HG03469 (cell line): ENCODE measurements around the gene PRRC2B.
"Not testable (repeated sequence)": the region's sequence is repeated elsewhere in the genome, so short reads cannot be mapped to it uniquely, and the experiment has no call there.

Experiments
- ATAC-seq: cut with Tn5 transposase; IDR thresholded peaks from one replicate; pipeline ENCODE4 v1.9.1; 2021; ENCODE audit warnings: mild to moderate bottlenecking, moderate library complexity, moderate number of reproducible peaks; ENCODE audit not compliant: unreplicated experiment

PRRC2B gene

DNA sequence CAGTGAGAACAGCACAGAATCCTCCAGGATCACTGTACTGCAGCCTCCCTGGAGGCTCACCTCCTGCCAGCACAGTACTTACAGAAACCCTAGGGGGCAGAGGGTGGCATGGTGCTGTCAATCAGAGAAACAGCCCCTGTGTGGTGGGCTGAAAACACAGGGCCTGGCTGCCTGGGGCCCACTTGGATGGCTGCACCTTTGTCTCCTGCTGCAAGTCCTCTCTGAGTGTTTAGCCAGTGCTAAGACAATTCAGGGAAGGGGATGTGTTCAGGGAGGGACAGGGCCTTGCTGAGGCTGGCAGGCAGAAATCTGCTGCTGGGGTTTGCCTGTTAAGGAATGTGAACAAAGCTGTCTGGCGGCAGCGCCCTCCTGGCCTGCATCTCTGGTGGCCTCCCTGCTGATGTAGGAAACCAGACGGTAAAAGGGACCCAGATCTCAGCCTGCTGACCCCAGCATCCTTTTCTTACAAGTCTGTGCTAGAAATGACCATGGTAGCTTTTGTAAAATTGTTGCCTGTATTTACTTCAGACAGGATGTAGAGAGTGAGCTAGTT, 39.5 kb downstream of the PRRC2B start:
- ATAC-seq: no peak

DNA sequence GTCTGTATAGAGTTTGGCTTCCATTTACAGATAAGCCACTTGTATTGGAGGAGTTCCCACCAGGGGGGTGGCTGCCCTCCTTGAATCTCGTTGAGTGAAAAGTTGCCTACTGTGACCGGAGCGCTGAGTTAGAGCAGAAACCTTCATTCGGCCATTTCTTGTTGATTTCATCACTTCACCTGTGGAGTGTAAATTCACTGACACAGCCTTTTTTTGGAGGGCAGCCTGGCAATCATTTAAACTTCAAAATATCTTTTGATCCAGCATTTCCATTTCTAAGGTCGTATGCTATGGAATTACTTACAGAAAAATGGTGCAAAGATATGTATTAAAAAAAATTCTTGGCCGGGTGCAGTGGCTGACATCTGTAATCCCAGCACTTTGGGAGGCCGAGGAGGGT, 40.8 kb downstream of the PRRC2B start:
- no peak for ATAC-seq

DNA sequence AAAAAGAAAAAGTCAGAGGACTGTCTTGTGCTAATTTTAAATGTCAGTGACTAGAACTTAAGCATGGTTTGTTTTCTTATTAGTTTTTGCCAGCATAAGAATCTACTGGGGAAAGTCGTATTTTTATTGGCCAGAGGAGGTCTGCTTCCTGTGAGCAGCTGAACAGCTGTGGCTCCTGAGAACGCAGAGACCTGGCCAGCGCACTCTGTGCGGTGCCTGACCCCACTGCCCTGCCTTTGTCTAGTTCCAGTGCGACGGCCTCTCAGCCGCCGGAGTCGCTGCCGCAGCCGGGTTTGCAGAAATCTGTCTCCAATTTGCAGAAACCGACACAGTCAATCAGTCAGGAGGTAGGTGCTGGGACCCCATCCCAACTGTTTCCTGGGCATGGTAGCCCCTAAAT, 42.5 kb downstream of the PRRC2B start:
- ATAC-seq: no peak

DNA sequence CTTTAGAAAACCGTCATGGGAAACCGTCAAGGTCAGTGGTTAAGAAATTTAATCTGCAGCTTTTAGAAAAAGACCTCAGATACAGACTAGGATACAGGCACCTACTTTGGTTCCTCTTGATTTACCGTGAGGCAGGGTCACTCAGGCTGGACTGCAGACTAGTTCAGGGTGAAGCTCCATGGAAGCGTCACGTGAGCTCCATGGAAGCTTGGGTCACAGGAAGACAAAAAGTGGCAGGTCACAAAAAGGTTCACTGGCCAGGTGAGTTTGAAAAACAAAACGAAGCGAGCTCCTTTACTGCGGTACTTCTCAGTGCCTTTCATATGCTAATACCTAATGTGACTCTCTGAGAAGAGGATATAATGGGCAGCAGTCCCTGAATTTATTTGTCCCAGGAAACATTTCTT, 43.0 kb downstream of the PRRC2B start:
- no peak for ATAC-seq

DNA sequence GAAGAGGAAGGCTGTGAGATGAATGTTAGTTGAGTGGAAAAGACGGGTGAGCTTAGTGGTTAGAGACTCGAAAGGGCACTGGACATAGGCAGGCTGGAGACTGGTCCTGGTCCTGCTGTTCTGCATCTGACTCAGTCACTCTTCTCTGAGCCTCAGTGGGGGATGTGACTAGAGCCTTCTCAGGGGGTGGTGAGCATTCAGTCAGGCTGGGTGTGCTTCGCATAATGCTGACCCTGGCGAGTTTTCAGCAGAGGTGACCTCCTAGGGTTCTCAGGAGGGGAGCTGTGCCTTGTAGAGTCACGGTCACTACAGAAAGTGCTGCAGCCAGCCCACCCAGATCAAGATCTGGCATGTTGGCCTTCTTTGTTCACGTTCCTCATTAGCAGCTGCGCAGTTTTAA, 44.3 kb downstream of the PRRC2B start:
- ATAC-seq: no peak

DNA sequence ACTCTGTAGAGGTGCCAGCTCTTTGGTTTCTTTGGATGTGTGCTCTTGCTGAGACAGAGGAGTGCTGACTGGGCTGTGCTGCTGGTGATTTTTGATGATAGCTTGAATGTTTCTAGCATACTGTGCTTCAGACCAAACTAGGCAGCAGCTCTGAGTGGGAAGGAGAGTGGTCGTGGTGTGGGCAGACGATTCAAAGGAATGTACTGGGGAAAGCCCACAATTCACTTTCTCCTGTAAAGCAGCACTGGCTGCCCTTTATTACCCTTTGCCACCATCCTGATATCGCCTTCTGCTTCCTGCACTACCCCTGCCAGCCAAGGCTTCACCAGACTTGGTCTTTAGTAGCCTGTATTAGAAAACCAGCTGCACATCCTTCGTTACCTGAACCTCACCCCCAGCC, 45.3 kb downstream of the PRRC2B start:
- no peak for ATAC-seq

DNA sequence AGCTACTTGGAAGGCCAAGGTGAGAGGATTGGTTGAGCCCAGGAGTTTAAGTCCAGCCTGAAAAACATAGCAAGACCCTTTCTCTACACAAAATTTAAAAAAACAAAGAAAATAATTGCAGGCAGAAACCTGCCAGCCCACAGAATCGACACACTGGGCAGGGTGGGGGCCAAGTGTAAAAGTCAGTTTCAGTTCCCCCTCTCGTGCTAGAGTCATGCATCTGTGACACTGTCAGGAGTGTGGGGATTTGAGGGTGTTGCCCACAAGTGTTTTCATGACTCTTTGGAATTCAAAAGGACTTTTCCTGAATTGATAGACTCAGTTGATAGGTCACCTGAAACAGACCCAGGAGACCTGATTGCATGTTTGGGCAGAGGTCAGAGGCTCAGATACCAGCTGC, 47.6 kb downstream of the PRRC2B start:
- ATAC-seq: no peak

DNA sequence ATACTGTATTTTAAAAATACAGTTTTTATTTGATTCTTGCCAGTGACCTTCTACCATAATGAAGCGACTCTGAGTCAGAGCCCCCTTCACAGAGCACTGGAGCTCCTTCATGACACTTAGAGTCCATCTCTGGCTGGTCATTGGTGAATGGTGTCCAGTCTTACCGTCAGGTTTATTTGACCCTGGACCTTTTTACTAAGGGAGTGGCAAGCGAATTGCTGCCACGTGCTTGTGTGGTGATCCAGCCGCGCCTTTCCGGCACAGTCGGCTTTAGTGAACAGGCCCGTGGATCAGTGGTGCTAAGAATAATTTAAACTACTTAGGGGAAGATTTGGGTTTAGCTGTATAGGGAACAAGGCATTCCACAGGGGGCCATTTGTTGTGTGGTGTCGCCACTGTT, 48.5 kb downstream of the PRRC2B start:
- ATAC-seq: no peak

DNA sequence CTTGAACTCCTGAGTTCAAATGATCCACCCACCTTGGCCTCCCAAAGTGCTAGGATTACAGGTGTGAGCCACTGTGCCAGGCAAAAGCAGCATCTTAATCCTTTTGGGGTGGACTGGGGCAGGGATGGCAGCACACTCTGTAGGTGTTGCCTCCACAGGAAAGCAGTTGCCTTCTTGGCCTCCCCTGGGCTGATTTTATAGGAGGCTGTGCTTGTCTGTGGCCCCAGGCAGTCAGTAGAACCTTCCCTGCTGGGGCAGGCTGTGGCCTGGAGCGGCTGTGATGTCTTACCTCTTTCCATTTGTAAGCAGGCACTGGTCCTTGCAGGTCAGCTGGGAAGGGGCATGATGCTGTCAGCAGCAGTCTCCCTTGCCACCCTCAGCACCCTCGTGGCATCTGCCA, 49.8 kb downstream of the PRRC2B start:
- ATAC-seq: no peak

DNA sequence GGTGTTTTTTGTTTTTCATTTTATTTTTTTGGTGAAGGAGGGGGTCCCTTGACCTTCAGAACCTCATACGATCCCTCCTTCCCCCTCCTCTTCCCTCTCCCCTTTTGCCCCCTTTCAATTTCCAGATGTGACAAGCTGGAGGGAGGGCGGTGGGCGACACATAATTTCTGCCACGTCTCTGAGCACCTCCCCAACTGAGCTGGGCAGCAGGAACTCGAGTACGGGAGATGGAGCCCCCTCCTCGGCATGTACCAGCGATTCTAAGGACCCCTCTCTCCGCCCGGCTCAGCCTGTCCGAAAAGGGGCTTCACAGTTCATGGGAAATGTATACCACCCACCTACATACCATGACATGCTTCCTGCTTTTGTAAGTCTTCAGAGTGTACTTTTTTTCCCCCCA, 52.4 kb downstream of the PRRC2B start:
- ATAC-seq: no peak

DNA sequence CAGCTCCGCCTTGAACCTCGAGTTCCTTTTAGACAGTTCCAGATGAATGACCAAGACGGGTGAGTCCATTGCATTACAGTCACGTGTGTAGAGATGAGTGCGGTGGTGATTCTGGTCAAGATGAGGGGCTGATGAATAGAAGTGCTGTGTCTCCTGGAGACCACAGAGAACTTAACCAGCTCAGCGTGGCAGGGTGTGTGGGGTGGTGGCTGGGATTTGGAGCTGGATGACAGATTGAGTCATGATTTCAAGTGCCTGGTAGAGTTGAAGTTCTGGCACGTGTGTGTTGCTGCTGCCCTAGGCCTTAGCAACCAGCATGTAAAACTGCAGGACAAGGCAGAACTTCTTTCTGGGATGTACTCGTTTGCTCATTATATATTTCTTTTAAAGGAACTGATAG, 53.3 kb downstream of the PRRC2B start:
- no peak for ATAC-seq

DNA sequence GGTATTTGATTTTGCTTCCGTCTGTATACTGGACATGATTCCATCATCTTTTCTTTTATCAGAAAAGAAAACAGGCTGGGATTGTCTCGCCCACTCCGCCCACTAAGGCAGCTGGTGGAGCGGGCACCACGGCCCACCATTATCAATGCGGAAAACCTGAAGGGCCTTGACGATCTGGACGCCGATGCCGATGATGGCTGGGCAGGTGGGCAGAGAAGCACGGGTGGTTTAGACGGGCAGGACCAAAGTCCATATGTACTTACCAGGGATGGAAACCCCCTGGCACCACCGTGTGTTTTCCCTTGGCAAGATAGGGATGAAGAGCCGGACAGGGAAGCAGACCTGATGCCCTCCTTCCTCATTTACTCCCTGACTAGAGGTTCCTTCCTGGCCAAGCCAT, 53.7 kb downstream of the PRRC2B start:
- no peak for ATAC-seq

DNA sequence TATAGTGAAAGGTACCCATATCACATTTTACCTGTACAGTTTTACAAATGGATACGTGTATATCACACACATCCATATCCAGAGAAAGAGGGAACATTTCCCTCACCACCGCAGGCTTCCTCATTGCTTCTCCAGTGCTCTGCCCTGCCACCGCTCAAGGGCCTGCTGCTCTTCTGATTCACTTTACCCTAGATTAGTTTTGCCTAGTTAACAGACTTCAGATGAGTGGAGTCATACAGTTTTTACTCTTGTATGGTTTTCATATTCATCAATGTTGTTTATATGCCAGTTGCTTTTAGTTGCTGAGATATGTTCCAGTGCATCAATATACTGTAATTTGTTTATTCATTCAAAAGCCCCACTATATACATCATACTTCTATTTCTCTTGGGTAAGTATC, 54.9 kb downstream of the PRRC2B start:
- ATAC-seq: no peak

DNA sequence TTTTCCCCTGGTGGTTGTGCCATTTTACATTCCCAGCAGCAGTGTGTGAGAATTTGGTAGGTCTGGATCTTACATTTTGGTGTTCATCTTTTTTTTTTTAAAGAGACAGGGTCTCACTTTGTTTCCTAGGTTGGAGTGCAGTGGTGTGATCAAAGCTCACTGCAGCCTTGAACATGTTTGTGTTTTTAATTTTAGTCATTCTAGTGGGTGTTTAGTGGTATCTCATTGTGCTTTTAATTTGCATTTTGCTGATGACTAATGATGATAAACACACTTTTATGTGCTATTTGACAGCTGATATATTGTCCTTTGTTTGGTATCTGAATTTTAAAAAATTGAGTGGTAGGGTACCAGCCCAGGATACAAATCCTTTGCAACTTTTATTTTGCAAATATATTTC, 55.4 kb downstream of the PRRC2B start:
- no peak for ATAC-seq

DNA sequence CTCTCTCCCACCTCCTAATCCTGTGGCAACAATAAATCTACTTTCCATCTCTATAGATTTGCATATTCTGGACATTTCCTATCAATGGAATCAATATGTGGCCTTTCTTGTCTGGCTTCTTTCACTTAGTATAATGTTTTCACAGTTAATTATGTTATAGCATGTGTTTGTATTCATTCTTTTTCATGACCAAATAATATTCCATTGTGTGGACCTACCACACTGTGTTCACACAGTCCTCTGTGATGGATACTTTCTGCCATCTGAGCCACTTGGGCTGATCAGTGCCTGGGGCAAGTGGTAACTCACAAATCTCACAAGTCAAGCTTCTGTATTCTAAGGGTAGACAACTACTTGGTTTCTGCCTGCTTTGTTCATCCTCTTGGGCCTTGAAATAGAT, 60.1 kb downstream of the PRRC2B start:
- no peak for ATAC-seq

DNA sequence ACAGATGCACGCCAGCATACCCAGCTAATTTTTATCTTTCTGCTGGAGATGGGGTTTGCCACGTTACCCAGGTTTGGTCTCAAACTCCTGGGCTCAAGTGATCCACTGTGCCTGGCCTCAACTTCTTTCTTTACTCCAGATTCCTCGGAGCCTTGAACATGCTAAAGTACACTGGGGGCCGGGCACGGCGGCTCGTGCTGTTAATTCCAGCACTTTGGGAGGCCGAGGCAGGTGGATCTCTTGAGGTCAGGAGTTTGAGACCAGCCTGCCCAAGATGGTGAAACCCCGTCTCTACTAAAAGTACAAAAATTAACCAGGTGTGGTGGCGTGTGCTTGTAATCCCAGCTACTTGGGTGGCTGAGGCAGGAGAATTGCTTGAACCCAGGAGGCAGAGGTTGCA, 61.8 kb downstream of the PRRC2B start:
- not testable (repeated sequence) for ATAC-seq

DNA sequence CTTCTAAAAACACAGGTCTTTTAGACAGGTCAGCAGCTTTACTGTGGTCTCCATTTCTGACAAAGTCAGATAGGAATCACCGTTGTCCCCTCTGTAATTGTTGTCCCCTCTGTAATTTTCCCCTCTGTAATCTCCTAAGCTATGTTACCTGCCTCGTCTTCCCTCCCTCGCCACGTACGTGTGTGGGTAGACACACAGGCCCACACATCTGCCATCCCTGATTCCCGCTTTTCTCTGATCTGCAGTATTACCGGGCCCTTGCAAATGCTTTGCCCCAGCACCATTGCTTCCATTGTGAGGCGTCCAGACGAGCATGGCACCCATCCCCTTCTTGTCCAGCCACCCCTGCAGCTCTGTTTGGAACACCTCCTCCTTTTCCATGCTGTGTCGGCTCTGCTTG, 63.9 kb downstream of the PRRC2B start:
- no peak for ATAC-seq

DNA sequence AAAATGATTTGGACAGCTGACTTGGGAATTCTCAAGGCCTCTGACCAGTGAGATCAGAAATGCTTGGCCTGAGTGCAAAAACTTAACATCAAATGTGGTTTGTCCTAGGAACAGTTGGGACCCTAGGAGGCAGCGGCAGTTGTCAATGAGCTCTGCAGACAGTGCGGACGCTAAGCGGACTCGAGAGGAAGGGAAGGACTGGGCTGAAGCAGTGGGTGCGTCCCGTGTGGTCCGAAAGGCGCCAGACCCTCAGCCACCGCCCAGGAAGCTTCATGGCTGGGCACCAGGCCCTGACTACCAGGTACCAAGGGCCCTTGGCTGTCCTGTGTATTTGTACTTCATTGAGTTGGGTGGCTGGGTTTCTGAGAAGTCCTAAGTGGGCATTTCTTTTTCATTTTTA, 65.2 kb downstream of the PRRC2B start:
- ATAC-seq: no peak

DNA sequence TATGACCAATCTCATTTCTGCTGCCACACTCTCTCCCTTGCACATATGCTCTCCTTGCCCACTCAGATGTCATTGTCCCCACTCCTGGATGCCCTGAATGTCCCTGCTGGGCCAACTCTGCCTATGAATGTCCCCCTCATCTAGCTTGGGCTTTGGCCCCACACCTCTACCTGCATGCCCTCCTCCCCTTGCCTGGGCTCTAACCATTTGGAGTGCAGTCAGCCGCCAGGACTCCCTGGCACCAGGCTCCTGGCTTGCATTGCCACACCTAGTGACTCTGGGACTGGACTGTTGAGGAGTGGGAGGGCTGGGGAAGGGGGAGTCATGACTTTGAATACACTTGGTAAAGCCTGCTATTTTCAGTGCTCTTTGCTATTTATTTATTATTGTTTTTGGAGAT, 67.3 kb downstream of the PRRC2B start:
- ATAC-seq: no peak

DNA sequence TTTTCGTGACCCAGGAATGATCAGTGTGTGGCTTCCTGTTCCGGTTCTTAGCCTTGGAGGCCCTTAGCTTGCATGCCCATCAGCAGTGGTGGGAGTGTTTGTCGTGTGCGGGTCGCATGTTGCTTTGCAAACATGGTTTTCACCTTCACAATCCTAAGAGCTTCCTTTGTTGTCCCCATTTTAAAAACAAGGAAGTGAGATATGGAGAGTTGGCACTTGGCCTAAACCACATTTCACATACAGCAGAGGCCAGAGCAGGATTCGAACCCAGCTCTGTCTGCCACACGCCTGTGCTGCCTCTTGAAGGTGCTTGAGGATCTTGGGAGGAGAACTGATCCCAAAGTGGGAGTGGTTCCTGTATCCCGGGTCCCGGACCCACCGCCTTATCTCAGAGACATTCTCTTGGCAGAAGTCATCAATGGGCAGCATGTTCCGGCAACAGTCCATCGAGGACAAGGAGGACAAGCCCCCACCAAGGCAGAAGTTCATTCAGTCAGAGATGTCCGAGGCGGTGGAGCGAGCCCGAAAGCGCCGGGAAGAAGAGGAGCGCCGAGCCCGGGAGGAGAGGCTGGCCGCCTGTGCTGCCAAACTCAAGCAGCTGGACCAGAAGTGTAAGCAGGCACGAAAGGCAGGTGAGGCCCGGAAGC, 70.6 kb downstream of the PRRC2B start:
- ATAC-seq: no peak

DNA sequence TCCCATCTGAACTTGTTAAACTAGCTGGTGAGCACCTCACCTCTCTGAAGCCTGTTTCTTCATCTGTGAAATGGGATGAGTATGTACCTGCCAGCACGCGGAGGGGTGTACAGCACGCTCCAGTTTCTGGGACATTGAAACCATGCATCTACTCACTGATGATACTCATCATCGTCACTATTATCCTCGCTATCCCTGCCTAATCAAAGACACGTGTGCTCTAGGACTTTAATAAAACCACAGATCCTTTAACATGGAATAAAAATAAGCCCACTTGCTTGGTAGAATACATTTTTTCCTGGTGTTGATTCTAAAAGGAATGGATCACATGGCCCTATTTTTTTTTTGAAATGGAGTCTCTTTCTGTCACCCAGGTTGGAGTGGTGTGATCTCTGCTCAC, 71.5 kb downstream of the PRRC2B start:
- no peak for ATAC-seq

DNA sequence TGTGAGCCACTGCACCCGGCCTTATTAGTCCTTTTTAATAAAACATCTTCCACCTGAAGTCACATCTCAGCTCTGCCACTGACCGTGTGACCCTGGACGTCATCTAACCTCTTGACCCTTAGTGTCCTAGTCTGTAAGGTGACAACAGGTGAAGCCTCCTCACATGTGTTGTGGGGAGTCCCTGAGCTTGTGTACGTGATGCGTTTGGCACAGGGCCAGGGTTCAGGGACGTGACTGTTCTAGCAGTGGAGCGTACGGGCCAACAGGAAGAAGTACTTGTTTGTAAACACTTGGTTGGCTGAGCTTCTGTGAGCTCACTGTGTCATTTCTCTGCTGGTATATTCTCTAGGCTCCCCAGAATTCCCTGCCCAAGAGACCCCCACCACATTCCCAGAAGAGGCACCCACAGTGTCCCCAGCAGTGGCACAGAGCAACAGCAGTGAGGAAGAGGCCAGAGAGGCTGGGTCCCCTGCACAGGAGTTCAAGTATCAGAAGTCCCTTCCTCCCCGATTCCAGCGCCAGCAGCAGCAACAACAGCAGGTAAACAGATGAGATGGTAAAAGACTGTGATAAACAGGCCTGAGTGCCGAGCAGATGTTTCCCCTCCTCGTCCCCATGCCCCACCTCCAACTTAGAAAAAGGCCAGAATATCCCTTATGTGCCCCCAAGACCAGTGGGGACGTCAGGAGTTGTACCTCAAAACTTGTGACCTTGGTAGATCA, 73.5 kb downstream of the PRRC2B start:
- no peak for ATAC-seq

DNA sequence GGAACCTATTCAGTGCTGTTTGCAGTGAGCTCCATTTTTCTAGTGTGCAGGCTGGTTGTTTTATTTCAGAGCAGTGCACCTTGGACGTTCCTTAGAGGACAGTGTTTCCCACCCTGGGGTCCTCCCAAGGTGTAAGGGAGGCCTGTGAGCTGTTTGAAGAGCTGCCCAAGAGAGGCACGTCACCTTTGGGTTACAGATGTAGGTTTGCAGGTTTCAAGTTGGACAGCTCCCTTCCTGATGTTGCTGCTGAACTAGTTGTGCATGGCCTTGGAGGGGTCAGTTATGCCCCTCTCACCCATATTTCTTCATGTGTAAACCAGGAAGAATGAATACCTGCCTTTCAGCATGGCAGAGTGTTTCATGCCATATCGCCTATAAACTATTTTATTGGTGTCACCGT, 74.1 kb downstream of the PRRC2B start:
- ATAC-seq: no peak
